ENCODE measurements around the gene HINFP. TPM values are rescaled to one million over a fixed set of nuclear protein-coding genes. Genes with fewer than 3 reads are reported as not detected.
"Not testable (repeated sequence)": the region's sequence is repeated elsewhere in the genome, so short reads cannot be mapped to it uniquely, and the experiment has no call there.

The HINFP gene
- total RNA-seq, 1 donor from 2014 or later: 19.2 TPM

DNA sequence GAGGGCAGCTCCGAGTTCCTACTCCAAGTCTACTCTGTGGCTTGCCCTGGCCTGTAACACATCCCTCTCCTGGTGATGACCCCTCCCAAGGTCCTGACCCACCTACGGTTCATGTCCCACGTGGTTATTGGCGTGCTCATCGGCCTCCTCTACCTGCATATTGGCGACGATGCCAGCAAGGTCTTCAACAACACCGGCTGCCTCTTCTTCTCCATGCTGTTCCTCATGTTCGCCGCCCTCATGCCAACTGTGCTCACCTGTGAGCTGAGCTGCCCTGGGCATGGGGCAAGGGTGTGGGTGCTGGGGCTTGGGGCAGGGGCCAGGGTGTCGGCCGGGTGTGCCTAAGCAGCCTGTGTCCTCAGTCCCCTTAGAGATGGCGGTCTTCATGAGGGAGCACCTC is 37.1 kb downstream of the HINFP start:
- DNase-seq: no peak

GRCh38 chr11:119160151-119160550 is 38.8 kb downstream of the HINFP start:
- no peak for DNase-seq

GRCh38 chr11:119161871-119162270 is 40.5 kb downstream of the HINFP start:
- no peak for DNase-seq

DNA sequence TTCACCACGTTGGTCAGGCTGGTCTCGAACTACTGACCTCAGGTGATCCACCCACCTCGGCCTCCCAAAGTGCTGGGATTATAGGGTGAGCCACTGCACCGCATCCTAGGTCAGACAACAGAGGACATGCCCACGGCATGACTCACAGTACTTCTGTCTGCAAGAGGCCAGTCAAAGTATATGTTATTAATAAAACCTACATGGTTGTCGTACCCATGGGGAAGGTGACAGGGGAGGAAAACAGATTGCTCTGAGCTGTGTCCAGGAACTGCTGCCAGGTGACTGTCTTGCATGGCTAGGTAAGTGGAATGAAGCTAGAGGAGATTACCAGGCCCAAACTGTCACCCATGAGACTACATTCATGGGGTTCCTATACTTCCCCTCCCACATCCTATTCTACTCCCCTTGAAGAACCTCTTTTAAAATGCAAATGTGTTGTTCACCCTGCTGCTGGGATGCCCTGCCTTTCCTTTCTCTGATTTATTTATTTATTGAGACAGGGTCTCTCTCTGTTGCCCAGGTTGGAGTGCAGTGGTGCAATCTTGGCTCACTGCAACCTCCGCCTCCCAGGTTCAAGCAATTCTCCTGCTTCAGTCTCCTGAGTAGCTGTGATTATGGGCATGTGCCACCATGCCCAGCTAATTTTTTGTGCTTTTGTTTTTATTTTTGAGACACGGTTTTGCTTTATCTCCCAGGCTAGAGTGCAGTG is 45.1 kb downstream of the HINFP start:
- DNase-seq: peak; percentile 59

- DNase-seq: not testable (repeated sequence)
Observed at GRCh38 chr11:119167077-119167458, 45.7 kb downstream of the HINFP start.

DNA sequence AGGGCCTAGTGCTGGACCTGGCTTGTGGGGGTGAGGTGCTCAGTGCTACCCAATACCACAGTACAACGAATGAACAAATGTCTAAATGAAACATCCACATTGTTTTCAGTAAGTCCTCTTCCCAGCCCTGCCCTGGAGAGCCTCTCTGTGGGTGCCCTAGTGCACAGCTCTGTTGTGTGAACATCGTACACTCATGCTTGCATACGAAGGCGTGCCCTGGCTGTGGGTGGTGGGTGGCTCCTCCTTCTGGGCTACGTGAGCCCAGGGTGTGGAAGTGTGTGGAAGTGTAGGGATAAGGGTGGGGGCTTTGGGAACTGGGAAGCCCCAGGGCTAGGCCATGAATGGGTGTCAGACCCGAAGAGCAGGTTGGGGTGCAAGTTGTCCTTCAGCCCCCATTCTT is 46.6 kb downstream of the HINFP start:
- no peak for DNase-seq

GRCh38 chr11:119168471-119169281 is 47.3 kb downstream of the HINFP start, which contains the start of gene NLRX1:
NLRX1 (plus strand) TSS chr11:119168725; CDS start chr11:119171404, 2,679 bp downstream.
- peak; percentile 94 for DNase-seq

DNA sequence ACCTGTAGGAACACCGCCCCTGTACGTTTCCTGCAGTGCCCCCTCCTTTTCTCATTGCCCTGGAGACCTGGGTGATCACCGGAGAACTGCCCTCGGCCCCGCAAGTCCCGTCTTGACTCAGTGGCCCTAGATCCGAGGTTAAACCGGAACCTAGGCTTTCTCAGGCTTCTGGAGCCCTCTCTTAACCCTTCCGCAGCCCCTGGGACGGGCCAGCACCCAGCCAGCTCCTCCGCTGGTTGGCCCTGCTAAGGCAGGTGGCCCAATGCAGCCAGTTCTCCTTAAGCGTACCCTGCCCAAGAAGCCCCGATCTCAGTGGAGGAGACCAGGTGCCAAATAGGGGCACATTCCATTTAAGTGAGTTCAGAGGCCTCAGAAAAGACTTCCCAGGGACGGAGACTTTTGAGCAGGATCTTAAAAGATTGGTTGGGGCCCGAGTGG is 47.9 kb downstream of the HINFP start:
- peak; percentile 50 for DNase-seq

DNA sequence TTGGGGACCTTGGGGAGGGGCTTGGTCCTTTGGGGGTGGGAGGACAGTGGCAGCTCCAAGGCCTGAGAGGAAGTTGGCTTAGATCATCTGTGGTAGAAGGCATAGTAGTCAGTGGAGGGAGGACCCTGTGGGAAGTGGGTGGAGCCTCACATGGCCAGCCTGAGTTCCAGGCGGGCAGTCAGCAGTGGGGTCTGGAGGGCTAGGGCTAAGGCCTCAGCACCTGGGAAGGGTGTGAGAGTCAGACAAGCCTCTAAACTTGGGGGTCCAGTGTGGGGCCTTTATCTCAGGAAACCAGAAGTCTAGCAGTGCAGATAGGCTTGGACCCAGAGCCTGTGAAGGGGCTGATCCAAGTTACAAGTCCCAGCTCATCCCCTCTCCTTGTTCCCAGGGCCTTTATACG is 51.1 kb downstream of the HINFP start:
- peak; percentile 30 for DNase-seq

GRCh38 chr11:119173453-119173852 is 52.1 kb downstream of the HINFP start:
- no peak for DNase-seq

DNA sequence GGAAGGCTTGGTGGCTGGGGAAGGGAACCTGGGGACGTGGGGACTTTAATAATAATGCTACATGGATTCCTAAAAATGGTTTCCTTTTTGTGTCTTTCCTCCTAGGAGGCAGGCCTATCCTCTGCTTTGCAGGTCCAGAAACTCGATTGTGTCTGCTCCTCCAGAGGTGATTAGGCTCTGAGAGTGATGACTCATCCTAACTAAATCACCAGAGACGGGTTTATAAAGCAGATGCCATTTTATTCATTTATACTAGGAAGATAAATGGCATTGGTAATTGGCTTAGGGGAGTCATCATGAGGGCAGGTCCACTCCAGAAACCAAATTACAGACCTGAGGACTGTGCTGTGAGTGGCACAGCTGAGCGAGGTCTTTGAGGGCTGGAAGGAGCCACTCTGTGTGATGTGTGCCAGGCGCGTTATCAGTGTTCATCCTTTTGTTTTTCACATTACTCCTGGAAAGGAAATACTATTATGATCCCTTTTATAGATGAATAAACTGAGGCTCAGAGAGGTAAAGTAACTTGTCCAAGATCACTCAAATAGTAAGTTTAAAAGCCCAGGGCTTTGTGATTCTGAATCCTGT is 54.2 kb downstream of the HINFP start:
- peak; percentile 65 for DNase-seq

GRCh38 chr11:119178166-119178680 is 56.8 kb downstream of the HINFP start:
- DNase-seq: peak; percentile 72

- no peak for DNase-seq
Observed at GRCh38 chr11:119179342-119179741, 58.0 kb downstream of the HINFP start.

DNA sequence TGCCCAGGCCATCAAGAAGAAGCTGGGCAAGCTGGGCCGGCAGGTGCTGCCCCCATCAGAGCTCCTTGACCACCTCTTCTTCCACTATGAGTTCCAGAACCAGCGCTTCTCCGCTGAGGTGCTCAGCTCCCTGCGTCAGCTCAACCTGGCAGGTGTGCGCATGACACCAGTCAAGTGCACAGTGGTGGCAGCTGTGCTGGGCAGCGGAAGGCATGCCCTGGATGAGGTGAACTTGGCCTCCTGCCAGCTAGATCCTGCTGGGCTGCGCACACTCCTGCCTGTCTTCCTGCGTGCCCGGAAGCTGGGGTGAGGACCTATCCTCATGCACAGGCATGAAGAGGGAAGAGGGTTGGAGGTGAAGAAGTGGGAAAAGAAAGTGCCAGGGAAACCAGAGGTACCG is 58.6 kb downstream of the HINFP start:
- peak; percentile 44 for DNase-seq

GRCh38 chr11:119180729-119181676 is 59.6 kb downstream of the HINFP start:
- no peak for DNase-seq

GRCh38 chr11:119181677-119182412 is 60.5 kb downstream of the HINFP start:
- DNase-seq: no peak

- not testable (repeated sequence) for DNase-seq
Observed at GRCh38 chr11:119184399-119184798, 63.0 kb downstream of the HINFP start.

Measured in dermis blood vessel endothelial cell (primary cell).